DMS 273 treated with DMSO at 0.1 percent for 48 hours (cell line): Measurements from ENCODE around the gene TFPT.

Experiments
- DNase-seq: peaks from one replicate; lab custom pipeline; 2025; lab: John Stamatoyannopoulos, UW

Gene TFPT

DNA sequence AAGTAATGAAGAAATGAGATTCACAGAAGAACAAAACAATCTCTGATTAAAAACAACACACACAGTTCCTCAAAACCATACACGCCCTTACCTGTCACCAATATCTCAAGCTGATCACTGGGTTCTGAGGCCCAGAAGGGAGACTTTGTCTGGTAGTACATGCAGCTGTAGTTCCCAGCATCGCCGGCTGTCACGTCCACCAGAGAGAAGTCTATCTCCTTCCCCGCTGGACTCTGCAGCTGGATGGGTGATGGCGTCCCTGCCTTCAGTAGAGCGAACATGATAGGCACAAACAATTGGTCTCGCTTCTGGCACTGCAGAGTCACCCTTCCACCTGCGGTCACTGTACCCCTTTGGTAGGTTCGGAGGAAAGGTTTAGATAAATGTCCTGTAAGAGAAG lies 41.6 kb downstream of the TFPT start:
- no peak for DNase-seq

DNA sequence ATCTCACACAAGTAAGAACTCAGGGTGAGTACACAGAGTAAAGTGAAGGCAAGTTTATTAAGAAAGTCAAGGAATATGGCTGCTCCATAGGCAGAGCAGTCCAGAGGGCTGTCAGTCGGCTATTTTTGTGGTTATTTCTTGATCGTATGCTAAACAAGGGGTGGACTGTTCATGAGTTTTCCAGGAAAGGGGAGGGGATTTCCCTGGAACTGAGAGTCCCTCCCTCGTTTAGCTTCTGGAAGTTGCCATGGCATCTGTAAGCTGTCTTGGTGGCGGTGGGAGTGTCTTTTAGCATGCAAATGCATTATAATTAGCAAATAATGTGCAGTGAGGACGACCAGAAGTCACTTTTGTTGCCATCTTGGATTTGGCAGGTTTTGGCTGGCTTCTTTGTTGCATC lies 46.0 kb downstream of the TFPT start:
- no peak for DNase-seq

DNA sequence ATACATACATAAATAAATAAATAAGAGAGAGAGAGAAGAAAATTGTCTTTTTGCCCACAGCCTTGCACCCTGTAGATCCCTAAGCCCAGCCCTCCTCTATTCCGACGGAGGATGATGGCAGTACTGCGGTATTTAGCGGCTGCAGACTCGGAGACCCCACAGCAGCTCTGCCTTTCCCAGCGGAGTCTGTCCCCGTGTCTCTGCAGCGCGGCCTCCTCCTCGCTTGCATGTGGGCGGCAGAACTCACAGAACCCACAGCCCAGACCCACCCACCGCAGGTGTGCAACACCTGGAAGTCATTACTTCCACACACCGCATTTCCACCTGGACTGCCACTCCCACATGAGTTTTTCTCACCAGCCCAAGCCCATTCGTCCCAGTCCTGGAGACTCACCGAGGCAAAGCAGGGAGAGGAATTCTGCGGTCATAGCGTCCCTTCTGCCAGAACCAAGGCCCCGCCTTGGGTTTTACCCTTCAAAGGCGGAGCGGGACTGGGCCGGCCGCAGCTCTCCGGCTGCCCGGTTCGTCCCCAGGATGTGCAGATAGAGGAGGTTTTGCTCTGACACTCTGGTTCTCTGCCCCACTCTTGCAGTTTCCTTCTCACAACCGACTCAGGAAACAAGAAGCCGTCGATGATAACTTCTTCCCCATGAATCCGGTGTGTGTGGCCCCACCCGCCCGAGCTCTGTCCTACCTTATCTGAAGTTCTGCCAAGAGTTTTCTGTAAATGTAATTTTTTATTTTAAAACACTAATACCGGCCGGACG lies 51.9 kb downstream of the TFPT start, which contains the start of gene VSTM1:
Gene VSTM1, minus strand, starts transcription at position 548 of the 767 bp plus-strand sequence. Its CDS starts 120 bp downstream, at position 428.
- no peak for DNase-seq

DNA sequence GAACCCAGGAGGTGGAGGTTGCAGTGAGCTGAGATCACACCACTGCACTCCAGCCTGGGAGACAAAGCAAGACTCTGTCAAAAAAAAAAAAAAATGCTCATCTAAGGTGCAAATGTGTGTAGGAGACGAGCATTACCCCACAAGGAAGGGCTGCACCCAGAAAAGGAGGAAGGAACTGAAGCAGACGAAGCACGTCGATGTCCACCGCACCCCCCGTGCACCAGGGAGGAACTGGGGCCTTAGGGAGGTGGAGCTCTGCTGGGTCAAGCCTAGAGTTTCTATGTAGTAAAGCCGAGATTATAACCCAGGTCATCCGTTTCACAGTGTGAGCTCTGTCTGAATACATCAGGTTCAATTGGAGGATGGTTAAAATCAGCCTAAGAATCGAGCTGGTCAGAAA lies 52.8 kb downstream of the TFPT start:
- no peak for DNase-seq
